T-helper 1 cell treated with Interleukin-12 subunit alpha and Interleukin-12 subunit beta and Interleukin-4 antibody, amounts not matched to agents 30 ng/mL and 1 ng/mL, for 36 hours (primary cell): ENCODE results near the gene PMEPA1. TPM values are rescaled to one million over a fixed set of nuclear protein-coding genes. Genes with fewer than 3 reads are reported as not detected.

ENCODE experiments used
- total RNA-seq: library from RNA; stranded (reverse); gene quantifications from 2 replicates; pipeline ENCODE4 v1.2.3, GENCODE V29; 2022

The PMEPA1 gene
- total RNA-seq, 1 donor from 2014 or later, result 0.47 TPM

Other genes with a start within 250 kb of the PMEPA1 start
- not detected in 2 replicates for gene CTCFL, start 184.9 kb downstream of the PMEPA1 start, total RNA-seq
- not detected in 2 replicates for gene PCK1, start 148.9 kb downstream of the PMEPA1 start, total RNA-seq
- 12.5 TPM in 2 replicates for gene ZBP1, start 89.6 kb downstream of the PMEPA1 start, total RNA-seq